Colonic mucosa (tissue), 4 donors: Measurements from ENCODE around the gene MOB3A. TPM values are rescaled to one million over a fixed set of nuclear protein-coding genes. Genes with fewer than 3 reads are reported as not detected.

Experiments
- DNase-seq: peaks from one replicate; pipeline ENCODE4 v3.0.0-alpha.2; 2020
- H3K27ac ChIP-seq: fragments of 200-600 bp; one replicate; pipeline ENCODE4 v1.8.0; 2021
- H3K27me3 ChIP-seq: fragments of 200-600 bp; one replicate; pipeline ENCODE4 v1.8.0; 2021
- H3K36me3 ChIP-seq: fragments of 200-600 bp; one replicate; pipeline ENCODE4 v1.8.0; 2021
- H3K4me1 ChIP-seq: fragments of 200-600 bp; one replicate; pipeline ENCODE4 v1.8.0; 2021; ENCODE audit warnings: mild to moderate bottlenecking
- H3K4me3 ChIP-seq: fragments of 200-600 bp; one replicate; pipeline ENCODE4 v1.8.0; 2021
- H3K9ac ChIP-seq, 2 donors: one replicate each; pipeline ENCODE4 v1.7.0; 2013; ENCODE audit warnings: control low read depth in 2 of 2, low read depth in 2 of 2, low read length in 2 of 2
- H3K9me3 ChIP-seq: fragments of 200-600 bp; one replicate; pipeline ENCODE4 v1.8.0; 2021
- intact Hi-C: fragments of 100-400 bp; cut with DNase I; formaldehyde crosslinking; loops from one replicate; pipeline ENCODE4 v1.14.1; 2022
- total RNA-seq, 2 donors: library from RNA; stranded (reverse); fragmentation: NEBNext Ultra II Directional in 1 of 2; extraction: Animal tissue kit (Norgen Biotek cat#: 25700) in 1 of 2; gene quantifications; one replicate each; pipeline ENCODE4 v1.2.1, GENCODE V29; 2021
- TF ChIP-seq, protein P1 (sequence below): fragments of 200-600 bp; IDR thresholded peaks from one replicate; pipeline ENCODE4 v1.8.0; 2022; ENCODE audit warnings: antibody characterized with exemption, mild to moderate bottlenecking
- donor health status: healthy.
- donor health status: DM: no; HTN: no; CAD: no.
- donor health status: DM: no; HTN: no; CAD: no.

Gene MOB3A
- total RNA-seq, 2 donors from 2014 or later, result 40.0 to 40.5 TPM

DNA sequence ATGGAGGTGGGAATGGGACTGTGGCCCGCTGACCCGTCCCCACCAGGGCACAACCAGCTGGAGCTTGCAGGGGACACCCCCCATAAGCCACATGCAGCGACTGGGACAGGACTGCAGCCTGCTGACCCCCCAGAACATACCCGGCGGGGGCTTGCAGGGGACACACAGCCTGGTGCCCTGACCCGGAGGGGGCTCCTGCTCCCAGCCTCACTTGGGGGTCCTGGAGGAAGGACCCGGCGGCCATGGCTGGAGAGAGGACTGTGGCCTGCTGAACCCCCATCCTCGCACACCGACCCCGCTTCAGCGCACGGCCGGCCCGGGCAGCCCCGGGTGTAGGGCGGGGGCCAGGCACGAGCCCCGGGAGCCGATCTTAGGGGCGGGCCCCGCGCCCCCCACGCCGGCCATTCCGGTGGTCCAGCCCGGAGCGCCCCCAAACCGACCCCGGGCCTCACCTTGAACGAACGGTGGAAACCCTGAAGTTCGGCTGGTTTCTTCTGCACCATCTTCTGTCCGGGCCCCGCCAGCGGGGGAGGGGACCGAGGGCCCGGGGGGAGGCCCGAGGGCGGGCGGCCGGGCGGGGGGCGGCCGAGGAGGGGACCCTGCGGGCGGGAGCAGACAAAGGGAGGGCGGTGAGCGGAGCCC is 45.7 kb downstream of the MOB3A start:
- H3K9ac ChIP-seq, result peak overlapping the region; percentile 94 to 100

GRCh38 chr19:2049741-2050348 is 46.3 kb downstream of the MOB3A start:
- peak overlapping the region; percentile 89 for H3K4me3 ChIP-seq
- peak overlapping the region; percentile 94 for H3K27ac ChIP-seq
- DNase-seq, result peak; percentile 93
- H3K27me3 ChIP-seq, result no peaks in the 10 kb centered on the region
- no peaks in the 10 kb centered on the region for H3K9me3 ChIP-seq
- H3K9ac ChIP-seq, result peak overlapping the region; percentile 94 to 100
- TF ChIP-seq, protein P1, sequence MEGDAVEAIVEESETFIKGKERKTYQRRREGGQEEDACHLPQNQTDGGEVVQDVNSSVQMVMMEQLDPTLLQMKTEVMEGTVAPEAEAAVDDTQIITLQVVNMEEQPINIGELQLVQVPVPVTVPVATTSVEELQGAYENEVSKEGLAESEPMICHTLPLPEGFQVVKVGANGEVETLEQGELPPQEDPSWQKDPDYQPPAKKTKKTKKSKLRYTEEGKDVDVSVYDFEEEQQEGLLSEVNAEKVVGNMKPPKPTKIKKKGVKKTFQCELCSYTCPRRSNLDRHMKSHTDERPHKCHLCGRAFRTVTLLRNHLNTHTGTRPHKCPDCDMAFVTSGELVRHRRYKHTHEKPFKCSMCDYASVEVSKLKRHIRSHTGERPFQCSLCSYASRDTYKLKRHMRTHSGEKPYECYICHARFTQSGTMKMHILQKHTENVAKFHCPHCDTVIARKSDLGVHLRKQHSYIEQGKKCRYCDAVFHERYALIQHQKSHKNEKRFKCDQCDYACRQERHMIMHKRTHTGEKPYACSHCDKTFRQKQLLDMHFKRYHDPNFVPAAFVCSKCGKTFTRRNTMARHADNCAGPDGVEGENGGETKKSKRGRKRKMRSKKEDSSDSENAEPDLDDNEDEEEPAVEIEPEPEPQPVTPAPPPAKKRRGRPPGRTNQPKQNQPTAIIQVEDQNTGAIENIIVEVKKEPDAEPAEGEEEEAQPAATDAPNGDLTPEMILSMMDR, result no peak
- H3K36me3 ChIP-seq, result peaks cover 15% of the 10 kb centered on the region
- H3K4me1 ChIP-seq, result peaks cover 34% of the 10 kb centered on the region
- intact Hi-C loops, result no loop called here

More for the DNA sequence above, 45.7 kb downstream of the MOB3A start:
- H3K27ac ChIP-seq, result peak overlapping the region; percentile 94
- H3K27me3 ChIP-seq, result no peaks in the 10 kb centered on the region
- TF ChIP-seq, protein P1, result no peak
- intact Hi-C loops, result no loop called here
- H3K36me3 ChIP-seq, result peaks cover 10% of the 10 kb centered on the region
- H3K4me3 ChIP-seq, result peak overlapping the region; percentile 89
- no peak for DNase-seq
- H3K4me1 ChIP-seq, result peaks cover 34% of the 10 kb centered on the region
- no peaks in the 10 kb centered on the region for H3K9me3 ChIP-seq

- DNase-seq, result no peak
- intact Hi-C loops, result no loop called here
- H3K36me3 ChIP-seq, result peaks cover 15% of the 10 kb centered on the region
Observed at GRCh38 chr19:2048959-2049740, 47.0 kb downstream of the MOB3A start.

GRCh38 chr19:2048104-2048958 is 47.8 kb downstream of the MOB3A start:
- Histone ChIP-seq H3K4me3 (peak overlapping the region; percentile 89), H3K36me3 (peaks cover 15% of the 10 kb centered on the region), H3K27me3 (no peaks in the 10 kb centered on the region), H3K27ac (peak overlapping the region; percentile 94), H3K9me3 (no peaks in the 10 kb centered on the region), H3K9ac (peak overlapping the region; percentile 94 to 100), H3K4me1 (peaks cover 34% of the 10 kb centered on the region)
- peak; percentile 54 for DNase-seq
- TF ChIP-seq, protein P1, result no peak
- intact Hi-C loops, result no loop called here

More at GRCh38 chr19:2048959-2049740, 47.0 kb downstream of the MOB3A start:
- H3K27me3 ChIP-seq, result no peaks in the 10 kb centered on the region
- H3K27ac ChIP-seq, result peak overlapping the region; percentile 94
- peaks cover 31% of the 10 kb centered on the region for H3K4me1 ChIP-seq
- H3K4me3 ChIP-seq, result peak overlapping the region; percentile 89
- peak overlapping the region; percentile 94 to 100 for H3K9ac ChIP-seq
- TF ChIP-seq, protein P1, result no peak
- no peaks in the 10 kb centered on the region for H3K9me3 ChIP-seq
